PC-9 (cell line): ENCODE measurements around the gene PARP9.

Source experiments
- EZH2 ChIP-seq: fragments of 200-600 bp; sonication (generic); IDR thresholded peaks from 2 replicates; pipeline ENCODE4 v1.8.0; 2017; ENCODE audit warnings: antibody characterized with exemption, low read depth
- TF ChIP-seq, protein P1 (sequence below): fragments of 200-600 bp; sonication (generic); conservative IDR thresholded peaks from 2 replicates; pipeline ENCODE4 v1.6.1; 2017; ENCODE audit warnings: mixed run types, antibody characterized with exemption, mild to moderate bottlenecking, moderate library complexity

DNA sequence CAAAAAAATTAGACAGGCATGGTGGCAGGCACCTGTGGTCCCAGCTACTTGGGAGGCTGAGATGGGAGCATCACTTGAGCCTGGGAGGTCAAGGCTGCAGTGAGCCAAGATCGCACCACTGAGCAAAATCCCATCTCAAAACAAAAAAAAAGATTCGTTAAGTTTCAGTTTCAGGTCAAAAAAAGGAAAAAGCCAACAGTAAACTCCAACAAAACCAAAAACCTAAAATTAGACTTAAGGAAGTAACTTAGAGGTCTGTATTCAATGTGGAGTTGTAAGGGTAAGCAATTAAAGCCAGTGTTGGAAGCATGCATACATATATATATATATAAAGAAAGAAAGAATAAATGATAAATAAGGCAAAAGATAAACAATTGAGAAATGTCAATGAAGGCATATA, 61.2 kb downstream of the PARP9 start:
- TF ChIP-seq EZH2 = no peak
- TF ChIP-seq, protein P1, sequence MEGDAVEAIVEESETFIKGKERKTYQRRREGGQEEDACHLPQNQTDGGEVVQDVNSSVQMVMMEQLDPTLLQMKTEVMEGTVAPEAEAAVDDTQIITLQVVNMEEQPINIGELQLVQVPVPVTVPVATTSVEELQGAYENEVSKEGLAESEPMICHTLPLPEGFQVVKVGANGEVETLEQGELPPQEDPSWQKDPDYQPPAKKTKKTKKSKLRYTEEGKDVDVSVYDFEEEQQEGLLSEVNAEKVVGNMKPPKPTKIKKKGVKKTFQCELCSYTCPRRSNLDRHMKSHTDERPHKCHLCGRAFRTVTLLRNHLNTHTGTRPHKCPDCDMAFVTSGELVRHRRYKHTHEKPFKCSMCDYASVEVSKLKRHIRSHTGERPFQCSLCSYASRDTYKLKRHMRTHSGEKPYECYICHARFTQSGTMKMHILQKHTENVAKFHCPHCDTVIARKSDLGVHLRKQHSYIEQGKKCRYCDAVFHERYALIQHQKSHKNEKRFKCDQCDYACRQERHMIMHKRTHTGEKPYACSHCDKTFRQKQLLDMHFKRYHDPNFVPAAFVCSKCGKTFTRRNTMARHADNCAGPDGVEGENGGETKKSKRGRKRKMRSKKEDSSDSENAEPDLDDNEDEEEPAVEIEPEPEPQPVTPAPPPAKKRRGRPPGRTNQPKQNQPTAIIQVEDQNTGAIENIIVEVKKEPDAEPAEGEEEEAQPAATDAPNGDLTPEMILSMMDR = no peak
